K562 (cell line): ENCODE data around the gene CDK5R1. TPM values are rescaled to one million over a fixed set of nuclear protein-coding genes. Genes with fewer than 3 reads are reported as not detected.

ENCODE experiments used
- ATAC-seq: fragments of 200-7000 bp; cut with Tn5 transposase; 3 replicates; pipeline ENCODE4 v1.9.1; 2020; ENCODE audit warnings: moderate library complexity
- BruUV-seq: library from RNA; stranded (reverse); fragments of 400-500 nt; replicated peaks from 2 replicates; lab custom pipeline; 2021; lab: Mats Ljungman, UMichigan
- CTCF ChIA-PET: fragments of 300-600 bp; formaldehyde crosslinking; extraction: SDS; loops from one replicate; lab custom pipeline; 2021; ENCODE audit warnings: low intra/inter-chr PET ratio; lab: Yijun Ruan, JAX
- POLR2A ChIA-PET: fragments of 300-600, 350-650 bp; sonication (Branson Sonifier 250); formaldehyde crosslinking; extraction: SDS; loops from one replicate; lab custom pipeline; 2021; ENCODE audit warnings: antibody characterized with exemption, inconsistent platforms; lab: Yijun Ruan, JAX
- DNase-seq, 4 experiments: peaks; one replicate each; pipeline versions ENCODE4 v3.0.0 to v3.0.0-alpha.2; 2011 to 2018; ENCODE audit warnings: low spot score in 3 of 4, mixed read lengths in 3 of 4; ENCODE audit errors: extremely low read depth in 1 of 4
- FAIRE-seq: peaks from 2 replicates; lab custom pipeline; 2011; peaks lifted over from hg19 to GRCh38; lab: Jason Lieb, UNC
- H2AFZ ChIP-seq: 2 replicates; pipeline ENCODE4 v1.6.0; 2011; ENCODE audit warnings: low read depth, low read length, control low read depth, inconsistent platforms
- H3K27ac ChIP-seq: fragments of 200-600 bp; 3 replicates; pipeline ENCODE4 v1.8.0; 2011; ENCODE audit warnings: low read depth, mild to moderate bottlenecking, control low read depth, inconsistent platforms, low read length, moderate library complexity, mixed read lengths; ENCODE audit errors: extremely low read depth
- H3K27me3 ChIP-seq, 2 experiments: fragments of 300-600 bp in 1 of 2; 2 replicates in 1 of 2; 3 replicates in 1 of 2; pipeline versions ENCODE4 v1.6.0 to v1.8.0; 2011; ENCODE audit warnings: inconsistent platforms in 2 of 2, low read length in 2 of 2, mild to moderate bottlenecking in 1 of 2, mixed read lengths in 1 of 2, moderate library complexity in 1 of 2; ENCODE audit not compliant: control insufficient read depth in 2 of 2, insufficient read depth in 2 of 2
- H3K36me3 ChIP-seq: fragments of 300-600 bp; 3 replicates; pipeline ENCODE4 v1.8.0; 2011; ENCODE audit warnings: mild to moderate bottlenecking, low read length, inconsistent platforms; ENCODE audit not compliant: control insufficient read depth, insufficient read depth
- H3K4me1 ChIP-seq, 2 experiments: fragments of 200-600 bp in 1 of 2; replicated peaks in 1 of 2; 2 replicates in 1 of 2; 3 replicates in 1 of 2; pipeline versions ENCODE4 v1.5.1 to v1.8.0; 2011; ENCODE audit warnings: inconsistent platforms in 2 of 2, low read length in 2 of 2, mild to moderate bottlenecking in 1 of 2, mixed read lengths in 1 of 2, moderate library complexity in 1 of 2; ENCODE audit not compliant: control insufficient read depth in 2 of 2, insufficient read depth in 2 of 2
- H3K4me2 ChIP-seq: 2 replicates; pipeline ENCODE4 v1.6.1; 2011; ENCODE audit warnings: low read length, control low read depth, inconsistent platforms, mixed read lengths; ENCODE audit not compliant: insufficient read depth
- H3K4me3 ChIP-seq: fragments of 200-600 bp; sonication (generic), shearing (Covaris generic); 2 replicates; pipeline ENCODE4 v1.5.1; 2016; ENCODE audit warnings: control low read depth, inconsistent platforms
- H3K79me2 ChIP-seq: fragments of 200-600 bp; 3 replicates; pipeline ENCODE4 v1.8.0; 2011; ENCODE audit warnings: low read length, inconsistent platforms; ENCODE audit not compliant: control insufficient read depth, insufficient read depth
- H3K9ac ChIP-seq, 2 experiments: 2 replicates each; pipeline versions ENCODE4 v1.6.0 to v1.6.1; 2011; ENCODE audit warnings: low read depth in 2 of 2, low read length in 2 of 2, control low read depth in 1 of 2, inconsistent platforms in 1 of 2, mild to moderate bottlenecking in 1 of 2, mixed read lengths in 1 of 2; ENCODE audit not compliant: insufficient read depth in 1 of 2
- H3K9me1 ChIP-seq: one replicate; pipeline ENCODE4 v1.6.0; 2011; ENCODE audit warnings: inconsistent platforms, mild to moderate bottlenecking, low read length, moderate library complexity; ENCODE audit not compliant: control insufficient read depth, insufficient read depth
- H3K9me3 ChIP-seq: replicated peaks from 2 replicates; pipeline ENCODE4 v1.5.1; 2011; ENCODE audit warnings: low read depth, low read length, inconsistent platforms; ENCODE audit not compliant: control insufficient read depth, insufficient read depth
- H4K20me1 ChIP-seq: replicated peaks from 2 replicates; pipeline ENCODE4 v1.6.1; 2011; ENCODE audit warnings: low read length, inconsistent platforms, mixed read lengths; ENCODE audit not compliant: control insufficient read depth, insufficient read depth
- BACH1 ChIP-seq: fragments of 200-800 bp; sonication (Bioruptor generic); IDR thresholded peaks from 2 replicates; pipeline ENCODE4 v1.6.1; 2016; ENCODE audit warnings: missing genetic modification characterization, missing compliant biosample characterization
- MED1 ChIP-seq: sonication (generic); formaldehyde crosslinking; IDR thresholded peaks from 2 replicates; pipeline ENCODE4 v1.8.1; 2023; ENCODE audit warnings: missing genetic modification reagents, borderline replicate concordance
- NONO ChIP-seq, 2 experiments: fragments of 200-400 bp in 1 of 2; fragments of 450-650 bp in 1 of 2; formaldehyde crosslinking in 1 of 2; IDR thresholded peaks; 2 replicates each; pipeline ENCODE4 v1.6.1; 2017; ENCODE audit warnings: low read depth in 2 of 2, mild to moderate bottlenecking in 2 of 2, moderate library complexity in 2 of 2, low read length in 1 of 2
- NRF1 ChIP-seq, 2 experiments: fragments of 450-650 bp; IDR thresholded peaks in 1 of 2; conservative IDR thresholded peaks in 1 of 2; 2 replicates each; pipeline ENCODE4 v1.6.1; 2014; ENCODE audit warnings: mild to moderate bottlenecking in 2 of 2
- RBFOX2 ChIP-seq: fragments of 200-400 bp; formaldehyde crosslinking; IDR thresholded peaks from 2 replicates; pipeline ENCODE4 v1.6.1; 2017; ENCODE audit warnings: low read depth, mild to moderate bottlenecking, low read length, moderate library complexity
- SMARCE1 ChIP-seq: fragments of 450-650 bp; IDR thresholded peaks from 2 replicates; pipeline ENCODE4 v1.7.1; 2016; ENCODE audit warnings: mild to moderate bottlenecking
- SRF ChIP-seq, 2 experiments: fragments of 250-450, 450-650 bp in 1 of 2; sonication (Bioruptor Pico) in 1 of 2; sonication (generic) in 1 of 2; formaldehyde crosslinking; IDR thresholded peaks; 2 replicates each; pipeline versions ENCODE4 v1.5.0 to v1.5.1; 2020 to 2022; ENCODE audit warnings: mild to moderate bottlenecking in 1 of 2, missing genetic modification reagents in 1 of 2
- ZKSCAN8 ChIP-seq: fragments of 200-800 bp; sonication (Bioruptor generic); IDR thresholded peaks from 2 replicates; pipeline ENCODE4 v1.6.1; 2016; ENCODE audit warnings: missing genetic modification characterization, missing compliant biosample characterization
- WGBS: fragments of 100-300 bp; shearing (Covaris generic); methylation state at CpG from one replicate; pipeline ENCODE4 v1.1.6; 2016; ENCODE audit warnings: low coverage, mixed read lengths; ENCODE audit not compliant: insufficient coverage; ENCODE audit errors: missing lambda C conversion rate; 5-methylcytosine and 5-hydroxymethylcytosine counted together
- in situ Hi-C: fragments of 300-500 bp; cut with MboI; formaldehyde crosslinking; loops from 4 replicates; pipeline ENCODE4 v1.15.0; 2018; ENCODE audit warnings: inconsistent platforms, mixed read lengths
- intact Hi-C: fragments of 100-400 bp; cut with micrococcal nuclease; formaldehyde crosslinking; loops from 2 replicates; pipeline ENCODE4 v1.14.2; 2022
- polyA plus RNA-seq, 8 experiments: library from polyadenylated mRNA; depleted of rRNA in 4 of 8; stranded (reverse) in 5 of 8; unstranded in 3 of 8; fragments of >200 nt; fragmentation: Nextera tagmentation in 2 of 8; fragmentation: Illumina TruSeq in 1 of 8; extraction: Ambion mirVana in 2 of 8; extraction: Trizol in 1 of 8; gene quantifications; 2 replicates each; pipeline versions ENCODE4 v1.2.1 to v1.2.3, GENCODE V29; 2011 to 2014; ENCODE audit warnings: inconsistent platforms in 1 of 8, missing spikeins in 1 of 8
- total RNA-seq, 7 experiments: library from RNA; depleted of rRNA in 6 of 7; stranded (reverse); fragments of >200 nt in 6 of 7; fragmentation: Illumina TruSeq in 2 of 7; extraction: Trizol in 2 of 7; gene quantifications; 2 replicates each; pipeline versions ENCODE4 v1.2.1 to v1.2.3, GENCODE V29; 2011 to 2021; ENCODE audit warnings: low replicate concordance in 1 of 7
- TF ChIP-seq, protein P1 (sequence below): sonication (generic); IDR thresholded peaks from 2 replicates; pipeline ENCODE4 v1.6.1; 2016

The CDK5R1 gene
- total and polyA plus RNA-seq, 9 of the 15 experiments (the other 6 are each of a cell fraction or from before 2014, with no cell fraction given): 0.10 to 4.8 (median 2.3) TPM

DNA sequence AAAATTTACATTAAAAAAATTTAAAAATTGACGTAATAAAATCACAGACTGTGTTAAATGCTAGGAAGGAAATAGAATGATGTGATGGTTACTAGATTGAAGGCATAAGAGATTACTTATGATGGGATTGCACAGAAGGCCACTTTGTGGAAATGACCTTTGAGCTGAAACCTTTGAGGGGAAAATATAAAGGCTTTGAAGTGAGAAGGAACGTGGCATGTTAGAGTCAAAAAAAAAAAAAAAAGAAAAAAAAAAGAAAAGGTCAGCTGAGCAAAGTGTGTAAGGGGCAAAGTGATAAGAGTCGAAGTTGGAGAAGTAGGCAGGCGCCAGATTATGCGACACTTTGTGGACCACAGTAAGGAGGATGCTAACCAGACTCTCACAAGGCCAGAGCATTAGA, 46.1 kb upstream of the CDK5R1 start:
- BruUV-seq: no TSS peak
- Histone ChIP-seq H3K9me3 (no peaks in the 10 kb centered on the region; the same call in 1 of the 2 replicates), H3K9me1 (no peaks in the 10 kb centered on the region), H3K27me3 (peaks cover 4 to 12% of the 10 kb centered on the region in 2 experiments; a peak in 2 of 5 replicates), H3K4me1 (peaks cover 7 to 11% of the 10 kb centered on the region in 2 experiments; a peak in 3 of 5 replicates), H3K4me3 (no peak overlapping the region), H3K79me2 (peaks cover 17% of the 10 kb centered on the region), H3K4me2 (no peak overlapping the region), H3K9ac (no peak overlapping the region), H4K20me1 (0 out of 2 replicates have a peak, but pooled peaks cover 5% of the 10 kb centered on the region), H3K27ac (no peak overlapping the region), H2AFZ (no peak overlapping the region), H3K36me3 (peaks cover 9% of the 10 kb centered on the region; the same call in 2 of the 3 replicates)
- CTCF ChIA-PET: no interaction called here
- DNase-seq (no peak), ATAC-seq (no peak), FAIRE-seq (no peak)
- in situ Hi-C loops (no loop called here), intact Hi-C loops (loop anchor here (10.0 kb wide), 1 partner anchor 66 kb away; no protein-coding TSS in a partner anchor)
- WGBS: 3% methylated on average over 5 of the region's 5 CpGs
- POLR2A ChIA-PET: interaction anchor here (0.6 kb wide), 2 partner anchors 52 to 583 kb away, joined by 3 read pairs; no protein-coding TSS in a partner anchor
- TF ChIP-seq SMARCE1 (no peak), ZKSCAN8 (CRISPR knock-in tag) (no peak), BACH1 (tag) (no peak), NRF1 (conservative IDR thresholded peaks at IDR 0.05 in 1 of 2, IDR thresholded peaks at IDR 0.05 in 1 of 2) (no peak), SRF (CRISPR knock-in tag; IDR thresholded peaks at IDR 0.05) (no peak), MED1 (CRISPR knock-in tag) (no peak), RBFOX2 (no peak), NONO (IDR thresholded peaks at IDR 0.05; ENCODE audit: low read depth in 2 of 2, low read length in 1 of 2) (no peak)
- TF ChIP-seq, protein P1, sequence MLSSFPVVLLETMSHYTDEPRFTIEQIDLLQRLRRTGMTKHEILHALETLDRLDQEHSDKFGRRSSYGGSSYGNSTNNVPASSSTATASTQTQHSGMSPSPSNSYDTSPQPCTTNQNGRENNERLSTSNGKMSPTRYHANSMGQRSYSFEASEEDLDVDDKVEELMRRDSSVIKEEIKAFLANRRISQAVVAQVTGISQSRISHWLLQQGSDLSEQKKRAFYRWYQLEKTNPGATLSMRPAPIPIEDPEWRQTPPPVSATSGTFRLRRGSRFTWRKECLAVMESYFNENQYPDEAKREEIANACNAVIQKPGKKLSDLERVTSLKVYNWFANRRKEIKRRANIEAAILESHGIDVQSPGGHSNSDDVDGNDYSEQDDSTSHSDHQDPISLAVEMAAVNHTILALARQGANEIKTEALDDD: no peak
